ENCODE data around the gene BNC2. TPM values are rescaled to one million over a fixed set of nuclear protein-coding genes. Genes with fewer than 3 reads are reported as not detected.

The BNC2 gene
- total RNA-seq, 6 experiments from 2014 or later = 0.22 to 0.80 (median 0.36) TPM

GRCh38 chr9:16623989-16624743 lies 246.3 kb downstream of the BNC2 start:
- H3K27me3 ChIP-seq = no peaks in the 10 kb centered on the region
- TF ChIP-seq CTCF (IDR thresholded peaks at IDR 0.05) (no peak), POLR2A (IDR thresholded peaks at IDR 0.05) (no peak)
- H3K4me1 ChIP-seq = no peaks in the 10 kb centered on the region
- no peak overlapping the region for H3K4me3 ChIP-seq
- no peak for ATAC-seq
- H3K36me3 ChIP-seq = no peaks in the 10 kb centered on the region
- DNase-seq = no peak
- intact Hi-C loops (cut with DNase I) = no loop called here
- WGBS (ENCODE audit: insufficient coverage, low coverage, low lambda C conversion rate, missing lambda C conversion rate) = 72% methylated on average over 6 of the region's 6 CpGs
- H3K9me3 ChIP-seq = no peaks in the 10 kb centered on the region
- H3K27ac ChIP-seq = no peak overlapping the region

GRCh38 chr9:16622541-16622940 lies 247.9 kb downstream of the BNC2 start:
- no peaks in the 10 kb centered on the region for H3K27me3 ChIP-seq
- H3K9me3 ChIP-seq = no peaks in the 10 kb centered on the region
- H3K27ac ChIP-seq = no peak overlapping the region
- H3K4me1 ChIP-seq = no peaks in the 10 kb centered on the region
- no peak overlapping the region for H3K4me3 ChIP-seq
- intact Hi-C loops (cut with DNase I) = no loop called here
- ATAC-seq = no peak
- no peak for DNase-seq
- no peaks in the 10 kb centered on the region for H3K36me3 ChIP-seq
- no peak for TF ChIP-seq CTCF (IDR thresholded peaks at IDR 0.05)
- no peak for TF ChIP-seq POLR2A (IDR thresholded peaks at IDR 0.05)
- WGBS (ENCODE audit: insufficient coverage, low coverage, low lambda C conversion rate, missing lambda C conversion rate) = 66% methylated on average over 3 of the region's 3 CpGs

GRCh38 chr9:16619914-16620520 lies 250.5 kb downstream of the BNC2 start:
- peak in 1 of 4 donors; percentile 45 for ATAC-seq
- Histone ChIP-seq H3K9me3 (no peaks in the 10 kb centered on the region), H3K27ac (no peak overlapping the region), H3K27me3 (no peaks in the 10 kb centered on the region), H3K4me3 (no peak overlapping the region), H3K36me3 (no peaks in the 10 kb centered on the region), H3K4me1 (no peaks in the 10 kb centered on the region)
- intact Hi-C loops (cut with DNase I) = no loop called here
- no peak for DNase-seq
- no peak for TF ChIP-seq CTCF (IDR thresholded peaks at IDR 0.05)
- TF ChIP-seq POLR2A (IDR thresholded peaks at IDR 0.05) = no peak
- 66% methylated on average over 6 of the region's 7 CpGs for WGBS (ENCODE audit: insufficient coverage, low coverage, low lambda C conversion rate, missing lambda C conversion rate)

- Histone ChIP-seq H3K36me3 (no peaks in the 10 kb centered on the region), H3K27ac (no peak overlapping the region), H3K9me3 (no peaks in the 10 kb centered on the region), H3K27me3 (no peaks in the 10 kb centered on the region), H3K4me3 (no peak overlapping the region), H3K4me1 (no peaks in the 10 kb centered on the region)
- ATAC-seq = no peak
- no peak for TF ChIP-seq CTCF (IDR thresholded peaks at IDR 0.05)
- no peak for TF ChIP-seq POLR2A (IDR thresholded peaks at IDR 0.05)
- DNase-seq = no peak
- intact Hi-C loops (cut with DNase I) = no loop called here
These were observed 251.1 kb downstream of the BNC2 start for GRCh38 chr9:16619402-16619801.

All from right lobe of liver (tissue), 6 donors.